ENCODE results near the gene PDE11A.
A peak's percentile ranks its signal among the peaks of the same experiment; 100 is the strongest.

The PDE11A gene

GRCh38 chr2:177921726-177922125 lies 150.9 kb downstream of the PDE11A start:
- DNase-seq: no peak

GRCh38 chr2:177917169-177917568 lies 155.4 kb downstream of the PDE11A start:
- DNase-seq: no peak

GRCh38 chr2:177916342-177916741 lies 156.2 kb downstream of the PDE11A start:
- no peak for DNase-seq

- no peak for DNase-seq
Measured at GRCh38 chr2:177914247-177914646, 158.3 kb downstream of the PDE11A start.

- DNase-seq: no peak
Measured at GRCh38 chr2:177909962-177910361, 162.6 kb downstream of the PDE11A start.

GRCh38 chr2:177908824-177909223 lies 163.8 kb downstream of the PDE11A start:
- DNase-seq: no peak

- no peak for DNase-seq
Measured at GRCh38 chr2:177908182-177908581, 164.4 kb downstream of the PDE11A start.

GRCh38 chr2:177906041-177906718 lies 166.4 kb downstream of the PDE11A start:
- DNase-seq: peak; percentile 30

- no peak for DNase-seq
Measured at GRCh38 chr2:177905640-177906039, 166.9 kb downstream of the PDE11A start.

GRCh38 chr2:177902395-177903163 lies 170.0 kb downstream of the PDE11A start:
- DNase-seq: no peak

GRCh38 chr2:177900082-177900481 lies 172.5 kb downstream of the PDE11A start:
- no peak for DNase-seq

GRCh38 chr2:177897278-177897677 lies 175.3 kb downstream of the PDE11A start:
- no peak for DNase-seq

- no peak for DNase-seq
Measured at GRCh38 chr2:177896587-177896986, 176.0 kb downstream of the PDE11A start.

- DNase-seq: no peak
Measured at GRCh38 chr2:177894546-177894945, 178.0 kb downstream of the PDE11A start.

- no peak for DNase-seq
Measured at GRCh38 chr2:177893880-177894279, 178.7 kb downstream of the PDE11A start.

GRCh38 chr2:177891533-177891932 lies 181.0 kb downstream of the PDE11A start:
- DNase-seq: no peak

- no peak for DNase-seq
Measured at GRCh38 chr2:177889818-177890460, 182.6 kb downstream of the PDE11A start.

GRCh38 chr2:177888581-177888980 lies 184.0 kb downstream of the PDE11A start:
- DNase-seq: no peak

GRCh38 chr2:177887722-177888121 lies 184.9 kb downstream of the PDE11A start:
- DNase-seq: no peak

GRCh38 chr2:177886824-177887223 lies 185.8 kb downstream of the PDE11A start:
- DNase-seq: no peak

- no peak for DNase-seq
Measured at GRCh38 chr2:177885828-177886466, 186.6 kb downstream of the PDE11A start.

GRCh38 chr2:177883177-177883576 lies 189.4 kb downstream of the PDE11A start:
- DNase-seq: no peak

- DNase-seq: no peak
Measured at GRCh38 chr2:177882501-177882900, 190.1 kb downstream of the PDE11A start.

- DNase-seq: no peak
Measured at GRCh38 chr2:177881921-177882320, 190.7 kb downstream of the PDE11A start.
